DOHH2 (cell line): Measurements from ENCODE around the gene SRP72.

ENCODE experiments used
- H3F3A ChIP-seq: fragments of 200-600 bp; sonication (generic), shearing (Covaris generic); 2 replicates; pipeline ENCODE4 v1.6.0; 2016; ENCODE audit warnings: antibody characterized with exemption, mild to moderate bottlenecking; ENCODE audit not compliant: control insufficient read depth, insufficient read depth
- H3K27ac ChIP-seq: fragments of 200-600 bp; sonication (generic); 2 replicates; pipeline ENCODE4 v1.5.1; 2014; ENCODE audit warnings: low read depth, mild to moderate bottlenecking, low read length, moderate library complexity
- H3K27me3 ChIP-seq: fragments of 200-600 bp; sonication (generic); 2 replicates; pipeline ENCODE4 v1.6.1; 2014; ENCODE audit warnings: mild to moderate bottlenecking, low read length, mixed read lengths; ENCODE audit not compliant: control insufficient read depth
- H3K36me3 ChIP-seq: fragments of 200-600 bp; sonication (generic); 2 replicates; pipeline ENCODE4 v1.6.1; 2014; ENCODE audit warnings: mild to moderate bottlenecking, low read length, moderate library complexity, mixed read lengths; ENCODE audit not compliant: control insufficient read depth
- H3K4me1 ChIP-seq: fragments of 200-600 bp; sonication (generic); 2 replicates; pipeline ENCODE4 v1.6.1; 2014; ENCODE audit warnings: mild to moderate bottlenecking, low read length, mixed read lengths; ENCODE audit not compliant: control insufficient read depth
- H3K4me2 ChIP-seq: fragments of 200-600 bp; sonication (generic); 2 replicates; pipeline ENCODE4 v1.6.0; 2014; ENCODE audit warnings: mild to moderate bottlenecking, low read length, moderate library complexity
- H3K4me3 ChIP-seq: fragments of 200-600 bp; sonication (generic); 2 replicates; pipeline ENCODE4 v1.5.1; 2014; ENCODE audit warnings: mild to moderate bottlenecking, low read length, mixed read lengths
- H3K79me2 ChIP-seq: fragments of 200-600 bp; sonication (generic); 2 replicates; pipeline ENCODE4 v1.6.1; 2014; ENCODE audit warnings: mild to moderate bottlenecking, low read length, mixed read lengths; ENCODE audit not compliant: control insufficient read depth
- H3K9me2 ChIP-seq: fragments of 200-600 bp; sonication (generic); replicated peaks from 2 replicates; pipeline ENCODE4 v1.6.1; 2014; ENCODE audit warnings: mild to moderate bottlenecking, low read length, mixed read lengths; ENCODE audit not compliant: control insufficient read depth
- H3K9me3 ChIP-seq: fragments of 200-600 bp; sonication (generic); 2 replicates; pipeline ENCODE4 v1.6.1; 2014; ENCODE audit warnings: antibody characterized with exemption, low read length, mixed read lengths; ENCODE audit not compliant: control insufficient read depth, insufficient read depth
- H4K20me1 ChIP-seq: fragments of 200-600 bp; sonication (generic); 2 replicates; pipeline ENCODE4 v1.6.0; 2014; ENCODE audit warnings: low read depth, mild to moderate bottlenecking, antibody characterized with exemption, low read length, moderate library complexity; ENCODE audit not compliant: control insufficient read depth, insufficient read depth
- EZH2phosphoT487 ChIP-seq: fragments of 200-600 bp; sonication (generic); IDR thresholded peaks from 2 replicates; pipeline ENCODE4 v1.6.1; 2017; ENCODE audit warnings: borderline replicate concordance, mild to moderate bottlenecking, antibody characterized with exemption, low read length, moderate library complexity, mixed read lengths
- TF ChIP-seq, protein P1 (sequence below): fragments of 200-600 bp; sonication (generic); IDR thresholded peaks from one replicate; pipeline ENCODE4 v1.5.1; 2014; ENCODE audit warnings: antibody characterized with exemption, mild to moderate bottlenecking, low read depth, low read length; ENCODE audit not compliant: poor library complexity, severe bottlenecking

The SRP72 gene

DNA sequence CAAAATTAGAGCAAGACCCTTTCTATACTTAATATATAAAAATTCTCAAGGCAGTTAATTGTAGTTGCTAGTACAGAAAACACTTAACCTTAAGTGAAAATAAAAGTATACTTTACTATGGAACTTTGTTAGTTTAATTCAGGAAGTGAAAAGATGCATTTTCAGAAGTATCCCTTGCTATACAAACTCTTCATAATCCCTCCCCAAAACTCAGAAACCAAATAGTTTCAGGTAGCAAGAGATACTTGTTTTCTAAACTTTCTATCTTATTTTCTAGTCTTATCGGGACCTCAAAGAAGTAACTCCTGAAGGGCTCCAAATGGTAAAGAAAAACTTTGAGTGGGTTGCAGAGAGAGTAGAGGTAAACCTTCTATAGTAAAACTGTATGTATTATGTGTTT is 17.1 kb upstream of the SRP72 start:
- TF ChIP-seq EZH2phosphoT487 = no peak
- TF ChIP-seq, protein P1, sequence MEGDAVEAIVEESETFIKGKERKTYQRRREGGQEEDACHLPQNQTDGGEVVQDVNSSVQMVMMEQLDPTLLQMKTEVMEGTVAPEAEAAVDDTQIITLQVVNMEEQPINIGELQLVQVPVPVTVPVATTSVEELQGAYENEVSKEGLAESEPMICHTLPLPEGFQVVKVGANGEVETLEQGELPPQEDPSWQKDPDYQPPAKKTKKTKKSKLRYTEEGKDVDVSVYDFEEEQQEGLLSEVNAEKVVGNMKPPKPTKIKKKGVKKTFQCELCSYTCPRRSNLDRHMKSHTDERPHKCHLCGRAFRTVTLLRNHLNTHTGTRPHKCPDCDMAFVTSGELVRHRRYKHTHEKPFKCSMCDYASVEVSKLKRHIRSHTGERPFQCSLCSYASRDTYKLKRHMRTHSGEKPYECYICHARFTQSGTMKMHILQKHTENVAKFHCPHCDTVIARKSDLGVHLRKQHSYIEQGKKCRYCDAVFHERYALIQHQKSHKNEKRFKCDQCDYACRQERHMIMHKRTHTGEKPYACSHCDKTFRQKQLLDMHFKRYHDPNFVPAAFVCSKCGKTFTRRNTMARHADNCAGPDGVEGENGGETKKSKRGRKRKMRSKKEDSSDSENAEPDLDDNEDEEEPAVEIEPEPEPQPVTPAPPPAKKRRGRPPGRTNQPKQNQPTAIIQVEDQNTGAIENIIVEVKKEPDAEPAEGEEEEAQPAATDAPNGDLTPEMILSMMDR = no peak
- H3K4me3 ChIP-seq = no peak overlapping the region
- no peaks in the 10 kb centered on the region for H3K9me2 ChIP-seq
- H3K27me3 ChIP-seq = no peaks in the 10 kb centered on the region
- H3K9me3 ChIP-seq = no peaks in the 10 kb centered on the region
- H3K4me1 ChIP-seq = no peaks in the 10 kb centered on the region
- no peaks in the 10 kb centered on the region; the same call in 1 of the 2 replicates for H4K20me1 ChIP-seq
- H3K36me3 ChIP-seq = peaks cover 99% of the 10 kb centered on the region
- H3K4me2 ChIP-seq = no peak overlapping the region
- peaks cover 12% of the 10 kb centered on the region for H3F3A ChIP-seq
- H3K79me2 ChIP-seq = peaks cover 75% of the 10 kb centered on the region
- no peak overlapping the region for H3K27ac ChIP-seq

DNA sequence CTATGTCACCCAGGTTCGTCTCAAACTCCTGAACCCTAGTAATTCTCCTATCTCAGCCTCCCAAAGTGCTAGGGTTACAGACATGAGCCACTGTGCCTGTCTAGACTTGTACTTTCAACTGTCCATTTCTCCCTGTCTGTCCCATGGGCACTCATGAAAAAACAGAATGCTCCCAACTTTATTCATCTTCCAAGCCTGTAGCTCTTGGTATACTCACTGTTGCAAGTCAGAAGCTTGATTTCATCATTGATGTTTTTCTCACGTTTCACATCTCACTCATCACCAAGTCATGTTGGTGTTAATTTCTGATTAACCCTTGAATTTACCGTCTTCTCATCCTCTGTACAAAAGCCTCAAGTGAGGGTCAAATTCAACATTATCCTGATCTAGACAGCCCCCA is 7.3 kb upstream of the SRP72 start:
- Histone ChIP-seq H3K9me2 (no peaks in the 10 kb centered on the region), H3K79me2 (peaks cover 83% of the 10 kb centered on the region), H3K4me1 (peaks cover 14% of the 10 kb centered on the region), H3K27ac (no peak overlapping the region), H3K27me3 (no peaks in the 10 kb centered on the region), H3F3A (peaks cover 70% of the 10 kb centered on the region), H4K20me1 (peaks cover 8% of the 10 kb centered on the region; the same call in 1 of the 2 replicates), H3K36me3 (peaks cover 93% of the 10 kb centered on the region), H3K4me2 (no peak overlapping the region), H3K9me3 (no peaks in the 10 kb centered on the region), H3K4me3 (no peak overlapping the region)
- TF ChIP-seq, protein P1 = no peak
- TF ChIP-seq EZH2phosphoT487 = no peak

- Histone ChIP-seq H3K27ac (no peak overlapping the region), H4K20me1 (peaks cover 15% of the 10 kb centered on the region), H3K9me2 (no peaks in the 10 kb centered on the region), H3K4me3 (no peak overlapping the region), H3K79me2 (peaks cover 84% of the 10 kb centered on the region), H3K4me1 (peaks cover 26% of the 10 kb centered on the region), H3K4me2 (no peak overlapping the region), H3K36me3 (peaks cover 76% of the 10 kb centered on the region), H3F3A (peaks cover 65% of the 10 kb centered on the region), H3K9me3 (no peaks in the 10 kb centered on the region), H3K27me3 (no peaks in the 10 kb centered on the region)
- TF ChIP-seq, protein P1 = no peak
- no peak for TF ChIP-seq EZH2phosphoT487
These were observed 5.3 kb upstream of the SRP72 start for GRCh38 chr4:56462157-56462556.
